HepG2 (cell line): ENCODE measurements around the gene ZFYVE21. TPM values are rescaled to one million over a fixed set of nuclear protein-coding genes. Genes with fewer than 3 reads are reported as not detected.

Source experiments
- ATAC-seq: fragments of 200-7000 bp; cut with Tn5 transposase; 3 replicates; pipeline ENCODE4 v1.9.1; 2020; ENCODE audit warnings: mild to moderate bottlenecking, moderate library complexity
- BruUV-seq: library from RNA; stranded (reverse); fragments of 400-500 nt; replicated peaks from 2 replicates; lab custom pipeline; 2021; lab: Mats Ljungman, UMichigan
- CTCF ChIA-PET: fragments of 300-600 bp; formaldehyde crosslinking; extraction: SDS; loops from one replicate; lab custom pipeline; 2021; ENCODE audit warnings: low total read pairs, inconsistent platforms, low intra/inter-chr PET ratio; lab: Yijun Ruan, JAX
- POLR2A ChIA-PET: fragments of 350-600 bp; sonication (Branson Sonifier 250); formaldehyde crosslinking; loops from one replicate; lab custom pipeline; 2020; ENCODE audit warnings: antibody characterized with exemption, inconsistent platforms; lab: Yijun Ruan, JAX
- DNase-seq: peaks from one replicate; pipeline ENCODE4 v3.0.0-alpha.2; 2015; ENCODE audit warnings: low spot score
- FAIRE-seq: peaks from 3 replicates; lab custom pipeline; 2011; peaks lifted over from hg19 to GRCh38; lab: Jason Lieb, UNC
- H2AFZ ChIP-seq: one replicate; pipeline ENCODE4 v1.6.1; 2011; ENCODE audit warnings: low read length, inconsistent platforms
- H3K27ac ChIP-seq: fragments of 300-600 bp; 3 replicates; pipeline ENCODE4 v1.8.0; 2011; ENCODE audit warnings: mixed run types, mild to moderate bottlenecking, mixed read lengths, low read length, inconsistent platforms; ENCODE audit not compliant: insufficient read depth; ENCODE audit errors: extremely low read length
- H3K27me3 ChIP-seq, 2 experiments: fragments of 200-600 bp in 1 of 2; 2 replicates in 1 of 2; 3 replicates in 1 of 2; pipeline versions ENCODE4 v1.6.0 to v1.8.0; 2011; ENCODE audit warnings: low read length in 2 of 2, mild to moderate bottlenecking in 2 of 2, moderate library complexity in 2 of 2, inconsistent platforms in 1 of 2; ENCODE audit not compliant: insufficient read depth in 2 of 2, control insufficient read depth in 1 of 2
- H3K36me3 ChIP-seq, 2 experiments: fragments of 200-600 bp in 1 of 2; replicated peaks in 1 of 2; 2 replicates in 1 of 2; 3 replicates in 1 of 2; pipeline versions ENCODE4 v1.5.1 to v1.8.0; 2011; ENCODE audit warnings: low read length in 2 of 2, inconsistent platforms in 1 of 2; ENCODE audit not compliant: insufficient read depth in 2 of 2, control insufficient read depth in 1 of 2
- H3K4me1 ChIP-seq: 2 replicates; pipeline ENCODE4 v1.5.1; 2012; ENCODE audit warnings: low read length, inconsistent platforms; ENCODE audit not compliant: insufficient read depth
- H3K4me2 ChIP-seq: 2 replicates; pipeline ENCODE4 v1.6.0; 2011; ENCODE audit warnings: low read depth, low read length, inconsistent platforms
- H3K4me3 ChIP-seq, 3 experiments: fragments of 200-600 bp in 1 of 3; sonication (generic), shearing (Covaris generic) in 1 of 3; replicated peaks in 1 of 3; 2 replicates each; pipeline ENCODE4 v1.5.1; 2011 to 2016; ENCODE audit warnings: low read length in 3 of 3, inconsistent platforms in 2 of 3, low read depth in 2 of 3, mild to moderate bottlenecking in 2 of 3, control low read depth in 1 of 3, mixed read lengths in 1 of 3; ENCODE audit not compliant: insufficient read depth in 1 of 3
- H3K79me2 ChIP-seq: one replicate; pipeline ENCODE4 v1.6.1; 2011; ENCODE audit warnings: low read length, inconsistent platforms; ENCODE audit not compliant: insufficient read depth
- H3K9ac ChIP-seq: 2 replicates; pipeline ENCODE4 v1.6.0; 2011; ENCODE audit warnings: mild to moderate bottlenecking, low read depth, low read length, inconsistent platforms; ENCODE audit not compliant: insufficient read depth
- H3K9me3 ChIP-seq: 2 replicates; pipeline ENCODE4 v1.5.1; 2012; ENCODE audit warnings: mild to moderate bottlenecking, low read length
- H4K20me1 ChIP-seq: 2 replicates; pipeline ENCODE4 v1.6.0; 2011; ENCODE audit warnings: inconsistent platforms, mild to moderate bottlenecking, low read length, moderate library complexity; ENCODE audit not compliant: insufficient read depth
- AGO2 ChIP-seq: fragments of 200-400 bp; formaldehyde crosslinking; optimal IDR thresholded peaks from 2 replicates; pipeline ENCODE3; 2017; ENCODE audit warnings: mild to moderate bottlenecking, low read depth, low read length, moderate library complexity
- AKAP8 ChIP-seq: sonication (generic); formaldehyde crosslinking; IDR thresholded peaks from 2 replicates; pipeline ENCODE4 v1.5.1; 2020; ENCODE audit warnings: mild to moderate bottlenecking, missing genetic modification reagents
- FOXM1 ChIP-seq: sonication (generic); formaldehyde crosslinking; IDR thresholded peaks from 2 replicates; pipeline ENCODE4 v1.5.0; 2020; ENCODE audit warnings: missing genetic modification reagents
- PAWR ChIP-seq: sonication (generic); formaldehyde crosslinking; IDR thresholded peaks from 2 replicates; pipeline ENCODE4 v1.4.0; 2020; ENCODE audit warnings: missing genetic modification reagents, mild to moderate bottlenecking, borderline replicate concordance
- RBM22 ChIP-seq: fragments of 200-400 bp; formaldehyde crosslinking; optimal IDR thresholded peaks from 2 replicates; pipeline ENCODE3; 2017; ENCODE audit warnings: mild to moderate bottlenecking, low read length, moderate library complexity
- REXO4 ChIP-seq: sonication (generic); formaldehyde crosslinking; IDR thresholded peaks from 2 replicates; pipeline ENCODE4 v1.8.0; 2022; ENCODE audit warnings: missing genetic modification reagents, mild to moderate bottlenecking, borderline replicate concordance
- TAF15 ChIP-seq: fragments of 200-400 bp; formaldehyde crosslinking; IDR thresholded peaks from one replicate; pipeline ENCODE4 v1.6.1; 2018; ENCODE audit warnings: mild to moderate bottlenecking, low read depth, low read length; ENCODE audit not compliant: poor library complexity, severe bottlenecking
- WGBS: methylation state at CpG from one replicate; pipeline ENCODE4 v1.1.6; 2017; ENCODE audit warnings: low lambda C conversion rate; 5-methylcytosine and 5-hydroxymethylcytosine counted together
- in situ Hi-C: cut with HindIII; loops from 2 replicates; pipeline ENCODE4 v1.10.0; 2017; ENCODE audit warnings: low pct_unique_long_range_greater_than_20kb; ENCODE audit not compliant: extremely low pct_ligation_motif_present
- intact Hi-C: fragments of 100-400 bp; cut with micrococcal nuclease; formaldehyde crosslinking; loops from one replicate; pipeline ENCODE4 v1.10.0; 2022; ENCODE audit not compliant: unreplicated experiment
- polyA plus RNA-seq, 8 experiments: library from polyadenylated mRNA; depleted of rRNA in 3 of 8; stranded (reverse) in 7 of 8; unstranded in 1 of 8; fragments of >200 nt; fragmentation: Illumina TruSeq in 4 of 8; extraction: Trizol in 4 of 8; gene quantifications; 2 replicates each; pipeline versions ENCODE4 v1.2.1 to v1.2.3, GENCODE V29; 2011 to 2016; ENCODE audit warnings: low read depth in 4 of 8, missing spikeins in 1 of 8, mixed read lengths in 1 of 8; ENCODE audit not compliant: insufficient read depth in 1 of 8
- total RNA-seq, 5 experiments: library from RNA; depleted of rRNA; stranded (reverse); fragments of >200 nt; fragmentation: Illumina TruSeq; extraction: Trizol; gene quantifications; 2 replicates each; pipeline ENCODE4 v1.2.3, GENCODE V29; 2016; ENCODE audit warnings: low read depth in 1 of 5
- TF ChIP-seq, protein P1 (sequence below): sonication (generic); formaldehyde crosslinking; IDR thresholded peaks from 2 replicates; pipeline ENCODE4 v1.8.1; 2023; ENCODE audit warnings: mild to moderate bottlenecking, missing genetic modification reagents
- TF ChIP-seq, protein P2 (sequence below): sonication (generic); formaldehyde crosslinking; IDR thresholded peaks from 2 replicates; pipeline ENCODE4 v1.5.1; 2020; ENCODE audit warnings: mild to moderate bottlenecking, missing genetic modification reagents, moderate library complexity
- TF ChIP-seq, protein P3 (sequence below): sonication (generic); formaldehyde crosslinking; IDR thresholded peaks from 2 replicates; pipeline ENCODE4 v1.9.0; 2022; ENCODE audit warnings: missing genetic modification reagents, mild to moderate bottlenecking, borderline replicate concordance
- TF ChIP-seq, protein P4 (sequence below): sonication (generic); formaldehyde crosslinking; IDR thresholded peaks from 2 replicates; pipeline ENCODE4 v1.5.0; 2020; ENCODE audit warnings: missing genetic modification reagents
- TF ChIP-seq, protein P5 (sequence below): sonication (generic); formaldehyde crosslinking; conservative IDR thresholded peaks from 2 replicates; pipeline ENCODE4 v1.4.0; 2020; ENCODE audit warnings: missing genetic modification reagents

Gene ZFYVE21
- total and polyA plus RNA-seq, 2 of the 13 experiments (the other 11 are each of a cell fraction or from before 2014, with no cell fraction given) = 34.3 to 34.4 TPM

DNA sequence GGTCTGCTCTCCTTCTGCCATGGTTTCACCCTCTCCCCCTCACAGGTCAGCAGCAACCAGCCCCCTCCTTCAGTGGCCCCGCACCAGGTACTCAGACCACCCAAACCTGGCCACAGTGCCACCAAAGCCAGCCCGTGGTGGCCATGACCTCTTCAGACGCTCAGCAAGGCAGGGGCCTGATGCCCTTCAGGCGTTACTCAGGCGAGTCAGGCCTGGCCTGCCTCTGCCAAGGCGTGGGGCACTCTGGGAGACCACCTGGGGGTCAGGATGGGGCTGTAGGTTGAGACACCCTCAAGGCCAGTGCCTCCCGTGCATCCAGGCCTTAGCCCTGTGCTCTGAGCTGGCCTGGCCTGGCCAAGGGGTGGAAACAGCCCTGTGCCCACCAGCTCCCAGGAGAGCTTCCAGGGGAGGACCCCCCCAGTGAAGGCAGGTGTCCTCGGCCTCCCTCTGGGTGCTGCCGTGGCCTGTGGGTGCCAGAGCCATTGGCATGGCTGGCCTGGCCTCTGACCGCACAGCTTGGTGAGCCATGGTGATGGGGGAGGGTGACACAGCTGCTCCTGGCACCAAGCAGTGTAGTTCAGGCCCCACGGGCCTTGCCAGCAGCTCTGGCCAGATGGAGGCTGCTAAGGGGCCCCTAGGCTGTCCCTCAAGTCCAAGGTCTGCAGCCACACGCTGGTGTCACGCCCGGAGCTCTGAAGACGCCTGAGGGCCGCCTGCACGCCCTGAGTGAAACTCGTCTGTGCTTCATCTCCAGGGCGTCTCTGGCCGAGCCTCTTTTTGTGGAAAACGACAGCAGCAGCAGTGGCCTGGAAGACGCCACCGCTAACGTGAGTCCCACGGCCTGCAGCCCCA lies 15.5 kb upstream of the ZFYVE21 start:
- FAIRE-seq (no peak), DNase-seq (no peak), ATAC-seq (peak; percentile 8)
- ChIA-PET POLR2A (no interaction called here), CTCF (no interaction called here)
- WGBS = 100% methylated on average over 2 of the region's 25 CpGs
- Histone ChIP-seq H3K79me2 (no peaks in the 10 kb centered on the region), H3K27ac (no peak overlapping the region), H2AFZ (no peak overlapping the region), H3K9ac (no peak overlapping the region; the same call in 1 of the 2 replicates), H3K27me3 (no peaks in the 10 kb centered on the region), H3K4me2 (no peak overlapping the region), H3K4me1 (peaks cover 11% of the 10 kb centered on the region), H3K36me3 (peaks cover 12 to 36% of the 10 kb centered on the region in 2 experiments; a peak in 4 of 5 replicates), H4K20me1 (no peaks in the 10 kb centered on the region), H3K9me3 (no peaks in the 10 kb centered on the region), H3K4me3 (no peak overlapping the region)
- no TSS peak for BruUV-seq
- in situ Hi-C loops (no loop called here), intact Hi-C loops (no loop called here)
- TF ChIP-seq REXO4 (CRISPR knock-in tag) = 0 out of 2 replicates have a peak, but pooled peaks have one; percentile 31
- no peak for TF ChIP-seq FOXM1 (CRISPR knock-in tag)
- TF ChIP-seq AGO2 = peak; percentile 74
- no peak for TF ChIP-seq TAF15
- TF ChIP-seq RBM22 = peak; percentile 70
- TF ChIP-seq, protein P1, sequence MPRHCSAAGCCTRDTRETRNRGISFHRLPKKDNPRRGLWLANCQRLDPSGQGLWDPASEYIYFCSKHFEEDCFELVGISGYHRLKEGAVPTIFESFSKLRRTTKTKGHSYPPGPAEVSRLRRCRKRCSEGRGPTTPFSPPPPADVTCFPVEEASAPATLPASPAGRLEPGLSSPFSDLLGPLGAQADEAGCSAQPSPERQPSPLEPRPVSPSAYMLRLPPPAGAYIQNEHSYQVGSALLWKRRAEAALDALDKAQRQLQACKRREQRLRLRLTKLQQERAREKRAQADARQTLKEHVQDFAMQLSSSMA (CRISPR knock-in tag) = no peak
- TF ChIP-seq AKAP8 = peak; percentile 65; the same call in 1 of the 2 replicates
- TF ChIP-seq, protein P2, sequence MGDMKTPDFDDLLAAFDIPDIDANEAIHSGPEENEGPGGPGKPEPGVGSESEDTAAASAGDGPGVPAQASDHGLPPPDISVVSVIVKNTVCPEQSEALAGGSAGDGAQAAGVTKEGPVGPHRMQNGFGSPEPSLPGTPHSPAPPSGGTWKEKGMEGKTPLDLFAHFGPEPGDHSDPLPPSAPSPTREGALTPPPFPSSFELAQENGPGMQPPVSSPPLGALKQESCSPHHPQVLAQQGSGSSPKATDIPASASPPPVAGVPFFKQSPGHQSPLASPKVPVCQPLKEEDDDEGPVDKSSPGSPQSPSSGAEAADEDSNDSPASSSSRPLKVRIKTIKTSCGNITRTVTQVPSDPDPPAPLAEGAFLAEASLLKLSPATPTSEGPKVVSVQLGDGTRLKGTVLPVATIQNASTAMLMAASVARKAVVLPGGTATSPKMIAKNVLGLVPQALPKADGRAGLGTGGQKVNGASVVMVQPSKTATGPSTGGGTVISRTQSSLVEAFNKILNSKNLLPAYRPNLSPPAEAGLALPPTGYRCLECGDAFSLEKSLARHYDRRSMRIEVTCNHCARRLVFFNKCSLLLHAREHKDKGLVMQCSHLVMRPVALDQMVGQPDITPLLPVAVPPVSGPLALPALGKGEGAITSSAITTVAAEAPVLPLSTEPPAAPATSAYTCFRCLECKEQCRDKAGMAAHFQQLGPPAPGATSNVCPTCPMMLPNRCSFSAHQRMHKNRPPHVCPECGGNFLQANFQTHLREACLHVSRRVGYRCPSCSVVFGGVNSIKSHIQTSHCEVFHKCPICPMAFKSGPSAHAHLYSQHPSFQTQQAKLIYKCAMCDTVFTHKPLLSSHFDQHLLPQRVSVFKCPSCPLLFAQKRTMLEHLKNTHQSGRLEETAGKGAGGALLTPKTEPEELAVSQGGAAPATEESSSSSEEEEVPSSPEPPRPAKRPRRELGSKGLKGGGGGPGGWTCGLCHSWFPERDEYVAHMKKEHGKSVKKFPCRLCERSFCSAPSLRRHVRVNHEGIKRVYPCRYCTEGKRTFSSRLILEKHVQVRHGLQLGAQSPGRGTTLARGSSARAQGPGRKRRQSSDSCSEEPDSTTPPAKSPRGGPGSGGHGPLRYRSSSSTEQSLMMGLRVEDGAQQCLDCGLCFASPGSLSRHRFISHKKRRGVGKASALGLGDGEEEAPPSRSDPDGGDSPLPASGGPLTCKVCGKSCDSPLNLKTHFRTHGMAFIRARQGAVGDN (CRISPR knock-in tag) = 0 out of 2 replicates have a peak, but pooled peaks have one; percentile 26
- TF ChIP-seq, protein P3, sequence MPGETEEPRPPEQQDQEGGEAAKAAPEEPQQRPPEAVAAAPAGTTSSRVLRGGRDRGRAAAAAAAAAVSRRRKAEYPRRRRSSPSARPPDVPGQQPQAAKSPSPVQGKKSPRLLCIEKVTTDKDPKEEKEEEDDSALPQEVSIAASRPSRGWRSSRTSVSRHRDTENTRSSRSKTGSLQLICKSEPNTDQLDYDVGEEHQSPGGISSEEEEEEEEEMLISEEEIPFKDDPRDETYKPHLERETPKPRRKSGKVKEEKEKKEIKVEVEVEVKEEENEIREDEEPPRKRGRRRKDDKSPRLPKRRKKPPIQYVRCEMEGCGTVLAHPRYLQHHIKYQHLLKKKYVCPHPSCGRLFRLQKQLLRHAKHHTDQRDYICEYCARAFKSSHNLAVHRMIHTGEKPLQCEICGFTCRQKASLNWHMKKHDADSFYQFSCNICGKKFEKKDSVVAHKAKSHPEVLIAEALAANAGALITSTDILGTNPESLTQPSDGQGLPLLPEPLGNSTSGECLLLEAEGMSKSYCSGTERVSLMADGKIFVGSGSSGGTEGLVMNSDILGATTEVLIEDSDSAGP (CRISPR knock-in tag) = peak; percentile 26; the same call in 1 of the 2 replicates
- no peak for TF ChIP-seq PAWR (CRISPR knock-in tag)
- TF ChIP-seq, protein P4, sequence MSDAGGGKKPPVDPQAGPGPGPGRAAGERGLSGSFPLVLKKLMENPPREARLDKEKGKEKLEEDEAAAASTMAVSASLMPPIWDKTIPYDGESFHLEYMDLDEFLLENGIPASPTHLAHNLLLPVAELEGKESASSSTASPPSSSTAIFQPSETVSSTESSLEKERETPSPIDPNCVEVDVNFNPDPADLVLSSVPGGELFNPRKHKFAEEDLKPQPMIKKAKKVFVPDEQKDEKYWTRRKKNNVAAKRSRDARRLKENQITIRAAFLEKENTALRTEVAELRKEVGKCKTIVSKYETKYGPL (CRISPR knock-in tag) = no peak
- TF ChIP-seq, protein P5, sequence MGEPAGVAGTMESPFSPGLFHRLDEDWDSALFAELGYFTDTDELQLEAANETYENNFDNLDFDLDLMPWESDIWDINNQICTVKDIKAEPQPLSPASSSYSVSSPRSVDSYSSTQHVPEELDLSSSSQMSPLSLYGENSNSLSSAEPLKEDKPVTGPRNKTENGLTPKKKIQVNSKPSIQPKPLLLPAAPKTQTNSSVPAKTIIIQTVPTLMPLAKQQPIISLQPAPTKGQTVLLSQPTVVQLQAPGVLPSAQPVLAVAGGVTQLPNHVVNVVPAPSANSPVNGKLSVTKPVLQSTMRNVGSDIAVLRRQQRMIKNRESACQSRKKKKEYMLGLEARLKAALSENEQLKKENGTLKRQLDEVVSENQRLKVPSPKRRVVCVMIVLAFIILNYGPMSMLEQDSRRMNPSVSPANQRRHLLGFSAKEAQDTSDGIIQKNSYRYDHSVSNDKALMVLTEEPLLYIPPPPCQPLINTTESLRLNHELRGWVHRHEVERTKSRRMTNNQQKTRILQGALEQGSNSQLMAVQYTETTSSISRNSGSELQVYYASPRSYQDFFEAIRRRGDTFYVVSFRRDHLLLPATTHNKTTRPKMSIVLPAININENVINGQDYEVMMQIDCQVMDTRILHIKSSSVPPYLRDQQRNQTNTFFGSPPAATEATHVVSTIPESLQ = no peak
